ENCODE data around the gene ZNF765.

Gene ZNF765

GRCh38 chr19:53374288-53374687, 20.7 kb upstream of the ZNF765 start:
- no peak for TF ChIP-seq CTCF (IDR thresholded peaks at IDR 0.05; ENCODE audit: low read depth, low read length)
- DNase-seq (ENCODE audit: extremely low read depth, low read depth), result no peak

- no peak for DNase-seq (ENCODE audit: extremely low read depth, low read depth)
- no peak for TF ChIP-seq CTCF (IDR thresholded peaks at IDR 0.05; ENCODE audit: low read depth, low read length)
These were observed 20.2 kb upstream of the ZNF765 start for GRCh38 chr19:53374743-53375142.

GRCh38 chr19:53381376-53381775, 13.6 kb upstream of the ZNF765 start:
- no peak for DNase-seq (ENCODE audit: extremely low read depth, low read depth)
- no peak for TF ChIP-seq CTCF (IDR thresholded peaks at IDR 0.05; ENCODE audit: low read depth, low read length)

GRCh38 chr19:53388168-53388567, 6.8 kb upstream of the ZNF765 start:
- DNase-seq (ENCODE audit: extremely low read depth, low read depth), result no peak
- TF ChIP-seq CTCF (IDR thresholded peaks at IDR 0.05; ENCODE audit: low read depth, low read length), result no peak

- DNase-seq (ENCODE audit: extremely low read depth, low read depth), result no peak
- TF ChIP-seq CTCF (IDR thresholded peaks at IDR 0.05; ENCODE audit: low read depth, low read length), result no peak
These were observed 6.0 kb upstream of the ZNF765 start for GRCh38 chr19:53388904-53389303.

GRCh38 chr19:53389571-53389970, 5.4 kb upstream of the ZNF765 start:
- no peak for TF ChIP-seq CTCF (IDR thresholded peaks at IDR 0.05; ENCODE audit: low read depth, low read length)
- DNase-seq (ENCODE audit: extremely low read depth, low read depth), result no peak

- TF ChIP-seq CTCF (IDR thresholded peaks at IDR 0.05; ENCODE audit: low read depth, low read length), result no peak
These were observed 5.0 kb upstream of the ZNF765 start for GRCh38 chr19:53389978-53390377.

More at GRCh38 chr19:53389978-53390377, 5.0 kb upstream of the ZNF765 start:
- DNase-seq (ENCODE audit: extremely low read depth, low read depth), result no peak

All from AG09319 (cell line).